GM12801 (cell line): ENCODE results near the gene LAYN.

ENCODE experiments used
- TF ChIP-seq, protein P1 (sequence below): IDR thresholded peaks from one replicate; pipeline ENCODE4 v1.5.1; 2011; ENCODE audit warnings: control low read depth; ENCODE audit not compliant: insufficient read length; ENCODE audit errors: extremely low read depth

The LAYN gene

DNA sequence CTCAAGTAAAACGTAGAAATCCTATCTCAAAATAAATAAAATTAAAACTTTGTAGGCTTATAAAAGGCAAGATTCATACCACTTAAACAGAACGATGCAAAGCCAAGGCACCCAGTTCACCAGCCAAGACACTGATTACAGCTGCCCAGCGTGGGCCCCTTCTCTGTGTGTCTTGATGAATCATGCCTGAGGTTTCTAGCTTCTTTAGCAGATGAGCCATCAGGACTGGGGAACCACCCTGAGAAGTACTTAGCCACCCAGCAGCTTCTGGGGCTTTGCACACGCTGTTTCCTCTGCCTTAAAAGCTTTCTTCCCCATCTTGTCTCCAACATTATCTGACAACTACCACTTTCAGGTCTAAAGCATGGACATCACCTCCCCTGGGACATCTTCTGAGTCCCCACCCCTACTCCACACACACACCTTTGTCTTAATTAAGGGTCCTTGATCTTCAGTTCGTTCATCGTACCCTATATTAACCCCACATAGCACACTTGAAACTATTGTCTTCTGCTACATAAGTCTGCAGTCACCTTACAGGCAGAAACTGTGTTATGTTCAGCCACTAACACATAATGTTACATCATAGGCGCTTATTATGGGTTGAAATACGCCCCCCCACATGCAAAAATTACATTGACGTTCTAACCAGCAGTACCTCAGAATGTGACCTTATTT lies 8.7 kb upstream of the LAYN start:
- TF ChIP-seq, protein P1, sequence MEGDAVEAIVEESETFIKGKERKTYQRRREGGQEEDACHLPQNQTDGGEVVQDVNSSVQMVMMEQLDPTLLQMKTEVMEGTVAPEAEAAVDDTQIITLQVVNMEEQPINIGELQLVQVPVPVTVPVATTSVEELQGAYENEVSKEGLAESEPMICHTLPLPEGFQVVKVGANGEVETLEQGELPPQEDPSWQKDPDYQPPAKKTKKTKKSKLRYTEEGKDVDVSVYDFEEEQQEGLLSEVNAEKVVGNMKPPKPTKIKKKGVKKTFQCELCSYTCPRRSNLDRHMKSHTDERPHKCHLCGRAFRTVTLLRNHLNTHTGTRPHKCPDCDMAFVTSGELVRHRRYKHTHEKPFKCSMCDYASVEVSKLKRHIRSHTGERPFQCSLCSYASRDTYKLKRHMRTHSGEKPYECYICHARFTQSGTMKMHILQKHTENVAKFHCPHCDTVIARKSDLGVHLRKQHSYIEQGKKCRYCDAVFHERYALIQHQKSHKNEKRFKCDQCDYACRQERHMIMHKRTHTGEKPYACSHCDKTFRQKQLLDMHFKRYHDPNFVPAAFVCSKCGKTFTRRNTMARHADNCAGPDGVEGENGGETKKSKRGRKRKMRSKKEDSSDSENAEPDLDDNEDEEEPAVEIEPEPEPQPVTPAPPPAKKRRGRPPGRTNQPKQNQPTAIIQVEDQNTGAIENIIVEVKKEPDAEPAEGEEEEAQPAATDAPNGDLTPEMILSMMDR: no peak

DNA sequence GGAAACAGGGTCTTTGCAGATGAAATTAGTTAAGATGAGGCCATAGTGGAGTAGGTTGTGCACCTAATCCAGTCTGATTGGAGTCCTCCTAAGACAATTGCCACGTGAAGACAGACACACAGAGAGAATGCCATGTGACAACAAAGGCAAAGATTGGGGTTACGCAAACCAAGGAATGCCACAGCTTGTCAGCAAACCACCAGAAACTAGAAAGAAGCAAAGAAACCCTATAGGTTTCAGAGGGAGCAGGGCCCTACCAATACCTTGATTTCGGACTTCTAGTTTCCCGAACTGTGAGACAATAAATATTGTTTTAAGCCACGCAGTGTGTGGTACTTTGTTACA lies 8.2 kb upstream of the LAYN start:
- TF ChIP-seq, protein P1: no peak

DNA sequence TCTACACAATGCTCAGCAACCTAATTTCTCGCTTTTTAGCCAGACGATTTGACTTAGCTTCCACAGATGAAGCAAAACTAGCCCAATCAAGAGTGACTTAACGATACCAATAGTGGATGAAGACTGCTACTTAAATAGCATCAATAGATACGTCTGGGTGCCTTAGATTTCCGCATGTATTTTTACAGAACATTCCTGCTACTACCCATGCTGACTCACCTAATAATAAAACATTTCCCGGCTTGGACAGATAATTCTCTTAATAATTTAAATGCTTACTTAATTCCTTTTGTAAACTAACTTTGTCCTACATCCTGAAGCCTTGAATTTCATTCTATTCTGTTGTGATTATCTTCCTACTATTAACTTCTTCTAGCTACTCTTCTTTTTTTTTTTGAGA lies 5.2 kb upstream of the LAYN start:
- TF ChIP-seq, protein P1: no peak

DNA sequence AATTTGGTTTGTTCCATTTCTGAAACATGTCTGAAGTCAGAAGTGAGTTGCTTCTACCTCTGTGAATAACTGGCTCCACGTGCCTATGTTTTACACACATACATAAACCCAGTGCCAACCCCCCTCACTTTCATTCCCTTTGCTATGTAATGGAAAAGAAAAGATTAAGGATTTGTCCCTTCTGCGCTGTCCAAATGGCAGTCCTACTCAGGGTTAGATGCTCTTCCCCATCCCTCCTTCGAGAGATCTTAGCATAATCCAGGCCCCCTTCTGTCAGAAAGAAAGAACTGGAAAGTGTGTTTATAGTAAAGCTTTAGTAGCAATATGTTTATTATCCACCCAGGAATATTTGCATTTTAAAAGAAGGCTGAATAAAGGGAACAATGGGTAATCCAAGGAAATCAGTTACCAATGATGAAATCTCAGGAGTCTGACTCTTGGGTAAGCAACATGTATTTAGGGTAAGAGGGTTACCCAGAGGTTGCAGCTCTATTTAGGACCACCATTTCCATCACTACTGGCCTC lies 3.1 kb upstream of the LAYN start:
- TF ChIP-seq, protein P1: no peak

DNA sequence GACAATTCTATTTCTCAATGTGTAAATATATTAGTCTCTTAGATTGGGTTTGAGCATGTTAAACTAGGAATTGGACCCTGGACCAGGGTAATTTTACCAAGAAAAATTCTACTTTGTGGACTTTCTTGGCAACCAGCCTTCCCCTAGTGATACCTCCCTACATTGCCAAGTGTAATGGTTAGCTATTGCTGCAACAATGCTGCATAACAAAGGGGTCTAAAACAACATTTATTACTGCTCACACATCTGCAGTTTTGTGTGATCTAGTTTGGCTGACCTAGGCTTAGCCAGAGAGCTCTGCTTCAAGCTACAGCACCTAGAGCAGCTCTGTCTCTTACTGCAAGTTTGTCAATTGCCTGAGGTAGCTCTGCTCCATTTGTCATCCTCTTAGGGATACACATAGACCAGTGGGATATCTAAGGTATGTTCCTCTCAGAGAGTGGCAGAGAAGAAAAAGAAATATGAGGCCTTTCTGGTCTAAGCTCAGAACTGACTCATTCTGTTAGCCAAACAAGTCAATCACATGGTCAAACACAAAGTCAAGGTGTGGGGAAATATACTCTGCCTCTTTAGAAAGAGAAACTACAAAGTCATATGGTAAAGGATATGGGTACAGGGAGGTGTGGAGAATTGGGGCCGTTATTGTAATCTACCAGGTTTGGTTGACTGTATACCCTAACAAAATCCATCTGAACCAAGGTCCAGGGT lies 2.0 kb upstream of the LAYN start:
- TF ChIP-seq, protein P1: no peak

DNA sequence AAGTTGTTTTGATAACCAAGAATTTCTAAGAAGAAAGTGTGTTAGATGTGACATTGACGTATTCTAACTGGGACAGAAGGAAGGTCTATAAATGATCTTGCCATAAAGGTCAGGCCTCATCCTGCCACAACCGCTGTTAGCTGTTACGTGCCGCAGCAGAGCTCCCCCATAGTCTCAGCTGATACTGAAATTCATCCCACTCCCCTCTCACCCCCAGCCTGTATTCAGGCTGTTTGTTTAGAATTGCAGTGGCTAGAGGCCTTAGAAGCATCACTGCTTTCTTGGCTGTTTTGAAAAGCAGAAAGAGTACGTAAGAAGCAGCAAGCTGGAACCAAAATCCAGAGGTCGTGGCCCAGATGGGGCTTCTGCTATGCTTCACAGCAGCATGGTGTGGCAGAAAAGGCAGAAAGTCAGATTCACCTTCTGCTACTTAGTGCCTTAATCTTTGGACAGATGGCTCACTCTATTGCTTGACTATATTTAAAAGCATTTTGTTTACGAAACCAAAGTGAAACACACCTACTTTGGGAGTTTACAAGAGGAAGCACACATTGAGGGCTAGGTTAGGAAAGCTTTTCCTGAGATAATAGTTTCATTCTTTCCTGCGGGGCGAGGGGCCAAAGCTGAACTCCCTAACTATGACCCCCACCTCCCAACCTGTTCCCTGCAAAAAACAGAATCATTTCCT lies 950 bp upstream of the LAYN start:
- TF ChIP-seq, protein P1: no peak

DNA sequence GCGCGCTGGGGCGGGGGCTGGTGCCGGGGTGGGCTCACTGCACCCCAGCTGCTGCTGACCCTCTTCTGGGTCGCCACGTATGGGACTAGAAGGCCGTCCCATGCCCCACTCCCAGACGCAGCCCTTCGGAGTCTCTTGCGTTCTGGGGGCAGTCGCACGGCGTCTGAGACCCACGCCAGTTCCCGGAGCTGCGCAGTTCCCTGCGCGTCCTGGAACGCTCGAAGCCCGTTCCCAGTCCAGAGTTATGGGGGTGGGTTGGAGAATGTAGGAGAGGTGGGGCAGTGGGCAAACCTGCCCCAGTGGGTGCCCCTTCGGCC lies 375 bp downstream of the LAYN start:
- TF ChIP-seq, protein P1: no peak
